ENCODE data around the gene TRAF7.

Gene TRAF7

DNA sequence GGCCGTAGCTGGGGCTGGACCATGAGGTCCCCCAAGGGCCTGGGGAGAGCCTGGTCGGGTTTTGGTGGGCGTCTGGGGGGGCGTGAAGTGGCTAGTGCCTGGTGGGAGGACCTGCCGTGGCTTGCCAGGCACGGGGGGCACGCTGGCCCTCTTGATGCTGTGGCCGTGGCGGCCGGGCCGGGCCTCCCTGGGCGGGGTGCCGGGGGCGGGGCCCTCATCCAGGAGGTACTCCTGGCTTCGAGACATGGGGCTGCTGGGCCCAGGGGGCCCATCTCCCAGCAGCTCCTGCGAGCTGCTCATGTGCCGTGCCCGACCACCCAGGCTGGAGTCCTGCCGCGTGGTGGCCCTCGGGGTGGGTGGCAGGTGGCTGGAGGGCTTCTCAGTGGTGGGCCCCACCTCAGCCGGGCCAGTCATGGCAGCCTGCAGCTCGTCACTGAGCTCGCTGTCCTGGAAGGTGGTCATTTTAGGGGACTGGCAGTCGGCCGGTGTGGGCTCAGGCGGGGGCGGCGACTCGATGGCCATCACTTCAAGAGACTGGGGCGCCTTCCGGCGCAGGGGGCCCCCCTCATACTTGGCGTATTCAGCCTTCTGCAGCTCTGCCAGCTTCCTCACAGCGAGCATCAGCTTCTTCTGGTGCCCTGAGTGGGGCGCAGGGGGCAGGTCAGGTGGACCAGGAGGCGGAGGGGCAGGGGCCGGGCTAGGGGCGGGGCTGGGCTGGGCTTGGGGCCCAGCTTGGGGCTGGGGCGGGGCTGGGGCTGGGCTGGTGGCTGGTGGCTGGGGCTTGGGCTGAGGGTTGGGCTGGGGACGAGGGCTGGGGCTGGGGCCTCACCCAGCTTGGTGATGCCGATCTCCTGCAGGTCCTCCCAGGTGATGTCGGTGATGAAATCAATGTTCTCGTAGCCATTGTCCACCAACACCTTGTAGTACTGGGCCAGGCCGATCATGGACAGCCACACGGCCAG lies 25.7 kb downstream of the TRAF7 start:
- in situ Hi-C loops (cut with MboI; ENCODE audit: low sequenced_read_pairs) = no loop called here

DNA sequence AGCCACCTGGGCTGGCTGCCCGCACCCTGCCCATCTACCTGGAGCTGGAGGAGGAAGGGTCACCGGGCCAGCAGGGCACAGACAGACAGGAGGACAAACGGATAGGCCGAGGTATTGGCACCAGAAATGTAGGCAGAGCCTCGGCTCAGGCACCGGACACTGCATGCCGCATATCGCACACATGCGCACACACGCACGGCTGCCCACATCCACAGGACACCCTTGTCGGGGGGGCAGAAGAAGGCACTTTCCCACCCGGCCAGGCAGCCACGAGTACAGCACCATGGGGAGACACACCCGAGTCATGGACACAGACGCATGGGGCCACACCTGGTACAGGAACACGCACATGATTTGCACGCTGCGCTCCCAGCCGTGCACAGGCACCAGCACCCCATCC lies 26.4 kb downstream of the TRAF7 start:
- in situ Hi-C loops (cut with MboI; ENCODE audit: low sequenced_read_pairs) = no loop called here

GRCh38 chr16:2183671-2184070 lies 28.1 kb downstream of the TRAF7 start:
- in situ Hi-C loops (cut with MboI; ENCODE audit: low sequenced_read_pairs) = no loop called here

DNA sequence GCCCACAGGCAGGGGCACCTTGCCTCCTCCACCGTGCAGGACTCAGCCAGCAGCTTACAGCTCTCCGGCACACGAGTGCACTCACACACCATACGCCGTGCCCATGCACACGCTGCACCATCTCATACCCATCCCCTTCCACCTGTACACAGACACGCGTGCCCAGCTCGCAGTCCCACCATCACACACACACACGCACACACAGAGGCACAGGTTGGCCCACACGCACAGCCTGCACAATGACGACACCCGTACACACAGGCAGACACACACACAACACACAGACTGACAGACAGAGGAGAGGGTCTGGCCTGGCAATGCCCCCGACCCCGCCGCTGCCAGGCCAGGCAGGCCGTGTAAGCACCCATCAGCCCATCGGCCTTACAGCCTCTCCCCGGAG lies 28.8 kb downstream of the TRAF7 start:
- in situ Hi-C loops (cut with MboI; ENCODE audit: low sequenced_read_pairs) = no loop called here

GRCh38 chr16:2184962-2185361 lies 29.4 kb downstream of the TRAF7 start:
- in situ Hi-C loops (cut with MboI; ENCODE audit: low sequenced_read_pairs) = no loop called here

GRCh38 chr16:2186064-2186463 lies 30.5 kb downstream of the TRAF7 start:
- in situ Hi-C loops (cut with MboI; ENCODE audit: low sequenced_read_pairs) = no loop called here

GRCh38 chr16:2186505-2186904 lies 30.9 kb downstream of the TRAF7 start:
- in situ Hi-C loops (cut with MboI; ENCODE audit: low sequenced_read_pairs) = no loop called here

GRCh38 chr16:2187212-2187611 lies 31.6 kb downstream of the TRAF7 start:
- in situ Hi-C loops (cut with MboI; ENCODE audit: low sequenced_read_pairs) = no loop called here

GRCh38 chr16:2188395-2188794 lies 32.8 kb downstream of the TRAF7 start:
- in situ Hi-C loops (cut with MboI; ENCODE audit: low sequenced_read_pairs) = no loop called here

DNA sequence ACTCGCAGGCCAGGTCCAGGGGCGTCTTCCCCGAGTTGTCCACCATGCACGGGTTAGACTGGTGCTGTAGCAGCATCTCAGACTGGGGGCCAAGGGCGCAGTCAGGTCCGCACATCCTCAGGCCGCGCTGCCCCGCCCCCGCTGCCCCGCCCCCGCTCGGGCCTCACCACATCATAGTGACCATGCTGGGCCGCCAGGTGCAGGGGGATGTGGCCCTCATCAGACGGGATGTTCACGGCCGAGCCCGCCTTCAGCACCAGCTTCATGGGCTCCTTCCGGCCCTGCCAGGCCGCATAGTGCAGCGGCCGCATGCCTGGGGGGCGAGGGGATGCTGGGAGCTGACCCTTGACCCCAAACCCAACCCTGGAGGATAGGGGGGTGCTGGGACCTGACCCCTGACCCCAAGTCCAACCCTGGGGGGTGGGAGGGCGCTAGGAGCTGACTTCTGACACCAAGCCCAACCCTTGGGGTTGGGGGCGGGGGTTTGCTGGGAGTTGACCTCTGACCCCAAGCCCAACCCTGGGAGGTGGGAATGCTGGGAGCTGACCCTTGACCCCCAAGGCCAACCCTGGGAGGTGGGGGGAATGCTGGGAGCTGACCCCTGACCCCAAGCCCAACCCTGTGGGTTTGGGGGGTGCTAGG lies 33.8 kb downstream of the TRAF7 start:
- in situ Hi-C loops (cut with MboI; ENCODE audit: low sequenced_read_pairs) = no loop called here

DNA sequence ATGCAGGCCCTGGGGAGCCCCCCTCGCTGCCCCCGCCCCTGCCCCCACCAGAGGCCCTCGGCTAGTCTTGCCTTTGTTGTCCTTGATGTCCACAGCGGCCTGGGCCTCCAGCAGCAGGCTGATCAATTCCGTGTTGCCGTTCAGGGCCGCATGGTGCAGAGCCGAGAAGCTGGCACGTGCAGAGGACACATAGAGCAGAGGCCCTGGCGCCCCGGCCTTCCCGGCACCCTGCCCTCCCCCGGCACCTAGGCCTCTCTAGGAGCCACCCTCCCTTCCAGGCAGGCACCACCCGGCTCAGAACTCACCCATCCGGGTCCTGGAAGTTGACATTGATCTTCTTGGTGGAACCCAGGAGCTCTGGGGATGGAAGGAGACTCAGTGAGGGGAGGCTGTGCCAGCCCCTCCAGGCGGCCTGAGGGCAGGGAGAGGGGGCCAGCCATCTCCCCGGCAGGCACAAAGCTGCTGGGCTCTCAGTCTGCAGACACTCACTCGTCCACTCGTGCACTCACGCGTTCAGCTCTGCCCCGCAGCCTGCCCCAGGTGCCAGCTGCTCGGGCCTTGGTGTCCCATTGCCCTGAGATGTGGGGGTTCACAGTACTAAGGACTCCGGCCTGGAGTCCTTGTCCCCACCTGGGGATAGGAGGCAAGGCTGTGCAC lies 34.5 kb downstream of the TRAF7 start:
- in situ Hi-C loops (cut with MboI; ENCODE audit: low sequenced_read_pairs) = no loop called here

GRCh38 chr16:2190659-2191445 lies 35.3 kb downstream of the TRAF7 start:
- in situ Hi-C loops (cut with MboI; ENCODE audit: low sequenced_read_pairs) = no loop called here

DNA sequence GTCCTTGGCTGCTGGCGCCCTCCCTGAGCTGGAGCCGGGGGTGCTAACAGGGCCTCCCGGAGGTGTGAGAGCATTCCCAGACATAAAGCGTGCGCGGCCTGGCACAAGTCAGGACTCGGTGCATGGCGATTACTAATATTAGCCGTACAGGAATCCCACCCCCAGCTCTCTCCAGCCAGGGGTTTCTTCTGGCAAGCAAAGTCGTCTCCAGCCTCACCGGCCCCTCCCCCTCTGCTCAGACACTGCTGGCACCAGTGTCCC lies 35.8 kb downstream of the TRAF7 start:
- in situ Hi-C loops (cut with MboI; ENCODE audit: low sequenced_read_pairs) = no loop called here

GRCh38 chr16:2194166-2194834 lies 38.7 kb downstream of the TRAF7 start:
- in situ Hi-C loops (cut with MboI; ENCODE audit: low sequenced_read_pairs) = no loop called here

- in situ Hi-C loops (cut with MboI; ENCODE audit: low sequenced_read_pairs) = no loop called here
Measured at GRCh38 chr16:2194852-2195321, 39.3 kb downstream of the TRAF7 start.

DNA sequence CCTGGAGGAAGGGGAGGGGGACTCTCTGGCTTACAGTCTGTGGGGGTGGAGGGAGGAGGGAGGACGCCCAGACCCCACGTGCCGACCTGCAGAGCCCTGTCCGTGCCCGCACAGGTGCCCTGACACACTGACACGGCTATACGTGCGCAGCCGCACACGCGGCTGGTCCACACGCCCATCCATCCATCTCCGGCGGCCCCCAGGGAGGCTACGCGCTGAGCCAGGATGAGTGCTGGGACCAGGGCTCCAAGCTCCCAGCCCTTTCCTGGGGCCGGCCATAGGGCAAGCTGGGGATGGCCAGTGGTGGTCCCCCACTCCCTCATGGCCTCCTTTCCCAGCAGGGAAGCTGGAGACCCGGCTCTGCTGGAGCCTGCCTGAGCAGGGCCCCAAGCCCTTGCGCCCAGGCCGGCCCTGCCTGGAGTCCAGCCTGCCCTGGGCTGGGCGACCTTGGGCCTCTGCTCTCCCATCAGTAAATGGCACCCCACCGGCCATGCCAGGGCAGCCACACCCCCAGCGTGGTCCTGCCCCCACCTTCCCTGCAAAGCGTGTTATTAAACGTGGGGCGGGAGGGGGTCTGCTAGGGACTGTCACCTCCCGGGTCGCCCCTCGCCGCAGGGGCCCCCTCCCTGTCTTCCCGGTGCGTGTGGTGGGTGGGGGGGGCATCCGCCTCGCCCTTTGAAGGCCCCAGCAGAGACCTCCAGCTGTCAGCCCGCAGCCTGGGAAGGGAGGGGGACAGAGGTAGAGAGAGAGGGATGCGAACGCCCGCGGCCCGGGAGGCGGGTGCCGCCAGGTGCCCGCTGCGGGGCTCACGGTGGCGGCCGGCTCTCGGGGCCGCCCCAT lies 40.0 kb downstream of the TRAF7 start:
- in situ Hi-C loops (cut with MboI; ENCODE audit: low sequenced_read_pairs) = no loop called here

- in situ Hi-C loops (cut with MboI; ENCODE audit: low sequenced_read_pairs) = no loop called here
Measured at GRCh38 chr16:2196162-2196980, 40.8 kb downstream of the TRAF7 start, which contains the start of gene CASKIN1. Gene CASKIN1, minus strand, starts transcription at chr16:2196605. Its CDS starts 173 bp downstream, at chr16:2196432.

DNA sequence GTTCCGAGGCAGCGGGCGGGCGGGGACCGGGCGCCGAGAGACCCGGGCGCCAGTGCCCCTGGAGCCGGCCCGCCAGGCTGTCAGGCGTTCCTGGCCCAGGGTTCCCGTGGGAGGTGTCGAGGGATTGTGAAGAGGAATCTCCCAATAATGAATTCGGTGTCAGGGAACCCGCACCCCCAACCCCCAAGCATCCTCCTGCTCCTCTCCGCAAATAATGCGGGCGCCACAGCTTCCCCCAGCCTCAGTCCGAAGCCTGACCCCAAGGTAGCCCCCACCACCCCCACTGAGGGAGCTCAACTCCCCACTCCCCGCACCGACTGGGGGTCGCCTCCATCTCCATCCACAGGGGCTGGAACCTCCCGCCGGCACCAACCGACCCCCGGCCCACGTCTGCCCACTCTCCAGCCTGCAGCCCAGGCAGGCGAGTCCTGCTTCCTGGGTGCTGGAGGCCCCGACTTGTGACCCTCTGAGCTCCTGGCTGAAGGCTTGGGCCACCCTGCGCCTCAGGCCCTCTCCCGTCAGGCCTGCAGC lies 41.5 kb downstream of the TRAF7 start:
- in situ Hi-C loops (cut with MboI; ENCODE audit: low sequenced_read_pairs) = no loop called here

All from hTERT RPE-1 (cell line).